Measurements from ENCODE around the gene SPTBN5.

Gene SPTBN5

DNA sequence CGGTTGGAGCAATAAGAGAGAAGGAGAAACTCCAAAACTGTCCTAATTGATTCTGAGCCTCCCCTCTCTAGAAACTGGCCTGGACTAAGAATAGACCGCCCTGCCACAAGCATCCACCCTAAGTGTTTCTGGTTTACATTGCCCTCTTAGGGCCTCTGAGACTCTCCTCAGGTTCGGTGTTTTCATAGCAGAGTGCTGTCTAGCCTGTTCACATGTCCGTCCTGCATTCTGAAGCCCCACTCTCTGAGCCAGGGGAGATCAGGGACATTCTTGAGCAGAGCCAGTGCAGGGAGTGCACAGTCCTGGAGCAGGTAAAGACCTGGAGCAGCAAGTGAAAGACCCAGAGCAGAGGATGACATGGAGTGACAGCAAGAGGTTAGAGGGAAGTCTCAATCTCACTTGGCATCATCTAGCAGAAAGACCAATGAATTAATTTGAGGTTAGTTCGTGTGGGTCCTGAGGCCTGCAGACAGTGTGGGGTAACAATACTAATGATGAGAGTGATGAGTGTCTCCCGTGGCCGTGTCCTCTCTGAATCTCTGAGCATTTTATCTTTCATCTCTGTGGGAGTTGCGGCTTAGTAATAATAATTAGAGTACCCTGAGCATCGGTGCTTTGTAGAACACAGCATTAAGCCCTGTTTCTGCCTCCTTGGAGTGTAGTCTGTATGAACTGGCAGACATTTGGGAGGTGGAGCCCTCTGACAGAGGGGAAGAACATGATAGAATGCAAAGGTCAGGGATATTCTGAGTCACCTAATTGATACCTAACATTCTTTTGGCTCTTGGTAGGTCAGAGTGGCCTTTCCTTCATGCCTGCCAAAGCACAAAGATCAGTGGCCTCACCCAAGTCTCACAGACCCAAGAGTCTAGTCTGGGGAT lies 95.0 kb downstream of the SPTBN5 start:
- DNase-seq = no peak

Measured in AML-193 (cell line).